GM12801 (cell line): ENCODE data around the gene IGFALS.

ENCODE experiments used
- TF ChIP-seq, protein P1 (sequence below): IDR thresholded peaks from one replicate; pipeline ENCODE4 v1.5.1; 2011; ENCODE audit warnings: control low read depth; ENCODE audit not compliant: insufficient read length; ENCODE audit errors: extremely low read depth

The IGFALS gene

DNA sequence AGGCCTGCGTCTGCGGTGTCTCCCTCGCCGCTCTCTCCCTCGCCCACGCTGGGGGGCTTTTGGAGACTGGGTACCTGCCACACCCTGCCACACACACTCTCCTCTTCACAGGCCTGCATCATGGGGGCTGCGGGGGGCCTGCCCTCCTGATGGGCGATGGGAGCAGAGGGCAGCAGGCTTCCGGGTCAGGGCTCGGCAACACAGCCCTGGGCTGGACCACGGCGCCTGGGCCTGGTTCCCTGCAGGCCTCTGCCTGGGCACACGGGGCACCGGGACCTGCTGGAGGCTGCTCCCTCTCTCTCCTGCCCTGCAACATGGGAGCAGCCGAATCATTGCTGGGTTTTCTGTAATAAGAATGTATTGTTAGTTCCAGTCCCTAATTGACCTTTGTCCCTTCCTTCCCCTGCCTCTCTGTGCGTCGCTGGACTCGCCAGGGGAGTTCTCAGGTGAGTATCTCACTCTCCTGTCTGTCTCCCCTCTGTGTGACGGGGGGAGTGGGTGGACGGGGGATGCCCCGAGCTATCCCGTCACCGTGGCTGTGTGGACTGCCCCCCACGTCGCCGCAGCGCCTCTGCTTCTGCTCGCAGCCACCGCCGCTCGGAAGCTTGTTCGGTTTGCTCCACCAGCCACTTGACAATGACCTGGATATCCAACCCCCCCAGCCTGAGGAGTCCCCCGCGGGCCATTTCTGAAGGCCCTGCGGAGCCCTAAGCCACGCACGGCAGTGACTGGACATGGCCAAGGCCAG is 35.6 kb downstream of the IGFALS start:
- TF ChIP-seq, protein P1, sequence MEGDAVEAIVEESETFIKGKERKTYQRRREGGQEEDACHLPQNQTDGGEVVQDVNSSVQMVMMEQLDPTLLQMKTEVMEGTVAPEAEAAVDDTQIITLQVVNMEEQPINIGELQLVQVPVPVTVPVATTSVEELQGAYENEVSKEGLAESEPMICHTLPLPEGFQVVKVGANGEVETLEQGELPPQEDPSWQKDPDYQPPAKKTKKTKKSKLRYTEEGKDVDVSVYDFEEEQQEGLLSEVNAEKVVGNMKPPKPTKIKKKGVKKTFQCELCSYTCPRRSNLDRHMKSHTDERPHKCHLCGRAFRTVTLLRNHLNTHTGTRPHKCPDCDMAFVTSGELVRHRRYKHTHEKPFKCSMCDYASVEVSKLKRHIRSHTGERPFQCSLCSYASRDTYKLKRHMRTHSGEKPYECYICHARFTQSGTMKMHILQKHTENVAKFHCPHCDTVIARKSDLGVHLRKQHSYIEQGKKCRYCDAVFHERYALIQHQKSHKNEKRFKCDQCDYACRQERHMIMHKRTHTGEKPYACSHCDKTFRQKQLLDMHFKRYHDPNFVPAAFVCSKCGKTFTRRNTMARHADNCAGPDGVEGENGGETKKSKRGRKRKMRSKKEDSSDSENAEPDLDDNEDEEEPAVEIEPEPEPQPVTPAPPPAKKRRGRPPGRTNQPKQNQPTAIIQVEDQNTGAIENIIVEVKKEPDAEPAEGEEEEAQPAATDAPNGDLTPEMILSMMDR, result no peak

DNA sequence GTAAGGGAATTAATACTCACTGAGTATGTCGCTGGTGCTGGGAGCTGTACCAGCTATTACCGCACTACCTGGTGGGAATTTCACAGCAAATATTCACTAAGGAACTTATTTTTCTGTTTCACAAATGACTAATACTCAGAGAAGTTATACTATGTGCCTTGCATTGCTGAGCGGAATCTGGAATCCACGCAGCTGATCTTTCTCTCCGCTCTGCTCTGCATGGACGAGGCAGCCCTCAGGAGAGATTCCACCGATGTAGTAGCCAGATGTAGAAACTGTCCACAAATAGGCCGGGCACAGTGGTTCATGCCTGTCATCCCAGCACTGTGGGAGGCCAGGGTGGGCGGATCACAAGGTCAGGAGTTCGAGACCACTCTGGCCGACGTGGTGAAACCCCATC is 39.3 kb downstream of the IGFALS start:
- TF ChIP-seq, protein P1, result no peak

DNA sequence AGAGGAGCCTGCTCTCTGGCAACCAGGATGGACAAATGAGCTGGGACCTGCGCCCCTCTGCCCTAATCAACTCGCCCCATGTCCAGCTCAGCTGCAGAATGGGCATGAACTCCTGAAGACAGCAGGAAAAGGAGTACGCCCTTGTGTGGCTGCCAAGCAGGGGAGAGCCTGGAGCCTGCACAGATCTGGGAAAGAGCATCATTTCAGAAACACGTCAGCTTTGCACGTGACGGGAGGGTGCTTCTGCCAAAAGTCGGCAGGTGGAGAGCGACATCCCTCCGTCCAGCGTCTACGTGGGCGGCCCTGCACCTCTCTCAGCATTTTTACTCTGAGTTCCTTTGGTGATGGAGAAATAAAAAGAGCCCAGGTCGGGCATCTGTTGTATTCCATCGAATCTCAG is 40.7 kb downstream of the IGFALS start:
- TF ChIP-seq, protein P1, result no peak

DNA sequence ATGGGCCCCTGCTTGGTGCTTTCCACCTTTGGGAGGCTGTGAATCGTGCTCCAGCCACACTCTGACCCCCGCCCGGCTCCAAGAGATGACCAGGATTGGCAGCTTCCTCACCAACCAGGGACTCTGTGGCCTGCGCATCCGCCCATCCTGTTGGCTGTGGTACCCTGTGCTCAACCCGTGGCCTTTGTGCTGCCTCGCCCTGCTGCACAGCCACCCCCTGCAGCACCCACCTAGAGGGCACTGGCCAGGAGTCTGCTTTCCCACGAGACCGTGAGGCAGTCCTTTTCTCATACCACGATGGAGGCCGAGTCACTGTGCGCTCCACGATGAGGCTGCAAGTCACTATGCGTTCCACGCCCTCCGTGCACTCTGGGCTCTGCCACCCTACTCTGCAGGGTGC is 41.6 kb downstream of the IGFALS start:
- TF ChIP-seq, protein P1, result no peak

DNA sequence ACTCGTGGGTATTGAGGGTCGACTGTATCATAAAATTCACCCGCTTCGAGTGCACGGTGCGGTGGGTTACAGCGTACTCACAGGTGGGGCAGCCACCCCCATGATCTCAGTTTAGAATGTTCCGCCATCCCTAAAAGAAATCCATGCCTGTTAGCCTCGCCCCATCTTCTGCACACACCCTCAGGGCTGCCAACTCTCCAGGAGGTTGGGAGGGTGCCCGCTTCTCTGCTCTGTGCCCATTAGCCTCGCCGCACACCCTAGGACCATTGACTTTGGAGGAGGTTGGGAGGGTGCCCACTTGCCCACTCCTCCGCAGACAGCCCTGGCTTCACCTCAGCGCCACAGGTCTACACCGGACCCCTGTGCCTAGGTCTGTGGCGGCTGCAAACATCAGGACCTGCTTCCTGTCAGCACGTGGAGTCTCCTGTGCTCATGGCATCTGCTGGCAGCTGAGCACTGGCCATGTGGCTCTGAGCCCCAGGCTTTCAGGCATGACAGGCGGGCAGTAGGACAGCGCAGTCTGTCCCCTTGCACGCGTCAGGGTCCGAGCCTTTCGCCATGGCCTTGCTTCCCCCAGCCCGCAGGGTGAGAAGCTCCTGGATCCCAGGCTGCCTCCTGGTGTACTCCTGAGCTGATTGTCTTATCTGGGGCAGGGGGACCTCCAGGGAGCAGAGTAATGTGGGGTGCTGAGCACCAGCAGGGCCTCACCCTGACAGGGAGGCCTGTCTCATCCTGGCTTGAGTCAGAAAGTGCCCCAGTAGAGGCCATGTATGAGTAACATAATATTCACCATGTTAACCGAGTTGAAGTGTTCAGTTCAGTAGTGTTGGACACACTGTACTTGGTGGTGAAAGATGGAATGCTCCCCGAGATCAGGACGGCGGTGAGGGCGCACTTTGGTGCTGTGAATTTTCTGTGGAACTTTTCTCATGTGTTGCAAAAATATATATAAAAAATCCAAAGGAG is 44.1 kb downstream of the IGFALS start:
- TF ChIP-seq, protein P1, result no peak

DNA sequence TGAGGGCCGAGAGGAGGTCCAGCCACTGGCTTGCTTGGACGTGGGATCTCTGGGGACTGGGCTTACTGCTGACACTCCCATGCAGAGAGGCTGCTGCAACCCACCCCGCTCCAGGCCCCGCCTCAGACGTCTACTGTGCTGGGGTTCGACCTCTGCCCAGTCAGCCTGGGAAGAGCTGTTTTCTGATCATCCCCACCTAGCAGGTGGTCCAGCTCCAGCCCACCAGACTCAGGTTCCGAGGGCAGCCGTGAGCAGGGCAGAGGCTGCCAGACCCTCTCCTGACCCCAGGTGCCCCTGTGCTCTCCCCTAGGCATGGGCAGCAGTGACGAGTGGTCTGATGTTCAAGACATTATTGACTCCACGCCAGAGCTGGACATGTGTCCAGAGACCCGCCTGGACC is 45.6 kb downstream of the IGFALS start:
- TF ChIP-seq, protein P1, result no peak

DNA sequence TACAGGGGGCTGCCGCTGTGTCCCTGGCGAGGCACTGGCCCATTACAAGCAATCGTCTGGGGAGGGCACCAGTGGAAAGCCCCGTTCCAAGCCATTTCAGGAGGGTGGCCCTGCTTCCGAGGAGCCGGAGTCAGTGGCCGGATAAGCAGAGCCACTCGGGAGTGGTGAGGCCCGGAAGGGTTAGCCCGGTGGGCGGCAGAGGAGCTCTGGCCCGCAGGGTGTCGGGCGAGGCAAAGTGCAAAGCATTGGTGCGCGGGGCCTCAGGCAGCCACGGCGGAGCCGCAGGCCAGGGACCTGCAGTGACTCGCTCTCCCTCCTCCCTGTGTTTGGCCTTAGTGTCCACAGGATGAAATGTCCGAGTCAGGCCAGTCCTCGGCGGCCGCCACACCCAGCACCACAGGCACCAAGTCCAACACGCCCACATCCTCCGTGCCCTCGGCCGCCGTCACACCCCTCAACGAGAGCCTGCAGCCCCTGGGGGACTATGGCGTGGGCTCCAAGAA is 46.8 kb downstream of the IGFALS start:
- TF ChIP-seq, protein P1, result no peak
